Smooth muscle cell (in vitro differentiated cells): ENCODE data around the gene ACADS. TPM values are rescaled to one million over a fixed set of nuclear protein-coding genes. Genes with fewer than 3 reads are reported as not detected.

ENCODE experiments used
- DNase-seq: peaks from one replicate; lab custom pipeline; 2025; ENCODE audit not compliant: unreplicated experiment; lab: John Stamatoyannopoulos, UW
- H2AFZ ChIP-seq: fragments of 200-600 bp; sonication (generic); 2 replicates; pipeline ENCODE4 v1.6.0; 2016; ENCODE audit warnings: antibody characterized with exemption, low read depth, mild to moderate bottlenecking
- H3F3A ChIP-seq: fragments of 200-600 bp; sonication (generic); 2 replicates; pipeline ENCODE4 v1.6.0; 2017; ENCODE audit warnings: antibody characterized with exemption, low read depth
- H3K27ac ChIP-seq: fragments of 200-600 bp; sonication (generic); 2 replicates; pipeline ENCODE4 v1.5.1; 2016; ENCODE audit warnings: low read depth, mild to moderate bottlenecking
- H3K27me3 ChIP-seq: fragments of 200-600 bp; sonication (generic); 2 replicates; pipeline ENCODE4 v1.6.1; 2016; ENCODE audit warnings: low read depth, mild to moderate bottlenecking
- H3K36me3 ChIP-seq: fragments of 200-600 bp; sonication (generic); 2 replicates; pipeline ENCODE4 v1.5.1; 2016; ENCODE audit warnings: low read depth
- H3K4me1 ChIP-seq: fragments of 200-600 bp; sonication (generic); 2 replicates; pipeline ENCODE4 v1.5.1; 2016; ENCODE audit warnings: low read depth
- H3K4me2 ChIP-seq: fragments of 200-600 bp; sonication (generic); 2 replicates; pipeline ENCODE4 v1.6.0; 2016; ENCODE audit warnings: mild to moderate bottlenecking
- H3K4me3 ChIP-seq: fragments of 200-600 bp; sonication (generic); 2 replicates; pipeline ENCODE4 v1.5.1; 2016; ENCODE audit warnings: mild to moderate bottlenecking
- H3K79me2 ChIP-seq: fragments of 200-600 bp; sonication (generic); 2 replicates; pipeline ENCODE4 v1.6.0; 2016; ENCODE audit warnings: low read depth, mild to moderate bottlenecking
- H3K9ac ChIP-seq: fragments of 200-600 bp; sonication (generic); 2 replicates; pipeline ENCODE4 v1.6.0; 2016; ENCODE audit warnings: low read depth
- H3K9me3 ChIP-seq: fragments of 200-600 bp; sonication (generic); replicated peaks from 2 replicates; pipeline ENCODE4 v1.5.1; 2016; ENCODE audit warnings: low read depth
- H4K20me1 ChIP-seq: fragments of 200-600 bp; sonication (generic); 2 replicates; pipeline ENCODE4 v1.6.0; 2016; ENCODE audit warnings: low read depth
- WGBS: methylation state at CpG from one replicate; pipeline ENCODE4 v1.1.7; 2016; ENCODE audit warnings: low lambda C conversion rate; 5-methylcytosine and 5-hydroxymethylcytosine counted together
- polyA plus RNA-seq: library from polyadenylated mRNA; unstranded; fragments of >200 nt; fragmentation: Nextera tagmentation; extraction: Ambion mirVana; gene quantifications from 2 replicates; pipeline ENCODE4 v1.2.1, GENCODE V29; 2016
- total RNA-seq: library from RNA; depleted of rRNA; stranded (reverse); fragments of >200 nt; gene quantifications from 2 replicates; pipeline ENCODE4 v1.2.3, GENCODE V29; 2014
- TF ChIP-seq, protein P1 (sequence below): fragments of 200-600 bp; sonication (generic); IDR thresholded peaks from 2 replicates; pipeline ENCODE4 v1.5.1; 2017; ENCODE audit warnings: borderline replicate concordance, mild to moderate bottlenecking, antibody characterized with exemption; ENCODE audit not compliant: insufficient read depth, poor library complexity, severe bottlenecking

ACADS gene
- total and polyA plus RNA-seq, 2 experiments from 2014 or later = 3.7 to 14.0 TPM

DNA sequence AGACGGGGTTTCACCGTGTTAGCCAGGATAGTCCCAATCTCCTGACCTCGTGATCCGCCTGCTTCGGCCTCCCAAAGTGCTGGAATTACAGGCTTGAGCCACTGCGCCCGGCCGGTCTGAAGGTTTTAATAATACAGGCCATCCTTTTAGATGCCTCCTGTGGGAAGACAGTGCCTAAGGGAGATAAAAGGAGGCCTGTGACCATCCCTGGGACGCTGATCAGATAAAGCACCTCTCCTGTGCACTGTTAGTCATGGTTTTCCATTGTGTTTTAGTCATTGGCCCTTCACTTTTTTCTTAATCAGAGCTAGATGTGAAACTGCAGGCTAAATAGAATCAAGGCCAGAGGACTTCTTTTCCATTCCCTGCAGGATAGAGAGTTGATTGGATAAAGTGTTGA, 7.6 kb upstream of the ACADS start:
- Histone ChIP-seq H3K79me2 (peaks cover 8% of the 10 kb centered on the region), H2AFZ (no peak overlapping the region), H3K27ac (no peak overlapping the region), H3K9ac (no peak overlapping the region), H3K4me2 (no peak overlapping the region), H3K4me1 (no peaks in the 10 kb centered on the region), H3K4me3 (no peak overlapping the region), H3K27me3 (no peaks in the 10 kb centered on the region), H4K20me1 (peaks cover 38% of the 10 kb centered on the region), H3K36me3 (peaks cover 4% of the 10 kb centered on the region), H3F3A (no peaks in the 10 kb centered on the region), H3K9me3 (no peaks in the 10 kb centered on the region)
- 94% methylated on average over 9 of the region's 9 CpGs for WGBS
- no peak for DNase-seq
- TF ChIP-seq, protein P1, sequence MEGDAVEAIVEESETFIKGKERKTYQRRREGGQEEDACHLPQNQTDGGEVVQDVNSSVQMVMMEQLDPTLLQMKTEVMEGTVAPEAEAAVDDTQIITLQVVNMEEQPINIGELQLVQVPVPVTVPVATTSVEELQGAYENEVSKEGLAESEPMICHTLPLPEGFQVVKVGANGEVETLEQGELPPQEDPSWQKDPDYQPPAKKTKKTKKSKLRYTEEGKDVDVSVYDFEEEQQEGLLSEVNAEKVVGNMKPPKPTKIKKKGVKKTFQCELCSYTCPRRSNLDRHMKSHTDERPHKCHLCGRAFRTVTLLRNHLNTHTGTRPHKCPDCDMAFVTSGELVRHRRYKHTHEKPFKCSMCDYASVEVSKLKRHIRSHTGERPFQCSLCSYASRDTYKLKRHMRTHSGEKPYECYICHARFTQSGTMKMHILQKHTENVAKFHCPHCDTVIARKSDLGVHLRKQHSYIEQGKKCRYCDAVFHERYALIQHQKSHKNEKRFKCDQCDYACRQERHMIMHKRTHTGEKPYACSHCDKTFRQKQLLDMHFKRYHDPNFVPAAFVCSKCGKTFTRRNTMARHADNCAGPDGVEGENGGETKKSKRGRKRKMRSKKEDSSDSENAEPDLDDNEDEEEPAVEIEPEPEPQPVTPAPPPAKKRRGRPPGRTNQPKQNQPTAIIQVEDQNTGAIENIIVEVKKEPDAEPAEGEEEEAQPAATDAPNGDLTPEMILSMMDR = no peak

DNA sequence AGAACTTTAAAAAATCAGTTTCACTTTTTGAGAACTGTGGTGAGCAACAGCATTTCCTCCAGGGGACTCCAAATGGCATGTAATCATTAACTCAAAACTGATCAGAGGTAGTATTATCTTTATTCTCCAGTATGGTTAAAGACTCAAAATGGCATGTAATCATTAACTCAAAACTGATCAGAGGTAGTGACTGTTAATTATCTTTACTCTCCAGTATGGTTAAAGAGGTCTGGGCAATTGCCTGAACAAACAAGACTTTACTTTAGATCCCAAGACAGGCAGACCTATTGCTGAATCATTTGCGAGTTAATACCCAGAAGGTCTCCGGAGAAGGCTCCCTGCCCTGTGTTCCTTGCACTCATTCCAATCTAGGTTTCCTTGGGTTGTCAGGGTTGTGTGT, 6.6 kb upstream of the ACADS start:
- H2AFZ ChIP-seq = no peak overlapping the region
- peaks cover 37% of the 10 kb centered on the region for H4K20me1 ChIP-seq
- no peaks in the 10 kb centered on the region for H3K27me3 ChIP-seq
- H3K9me3 ChIP-seq = no peaks in the 10 kb centered on the region
- WGBS = 82% methylated on average over 2 of the region's 2 CpGs
- no peak overlapping the region for H3K27ac ChIP-seq
- no peaks in the 10 kb centered on the region for H3K4me1 ChIP-seq
- DNase-seq = no peak
- H3K36me3 ChIP-seq = peaks cover 6% of the 10 kb centered on the region
- H3F3A ChIP-seq = no peaks in the 10 kb centered on the region
- peaks cover 8% of the 10 kb centered on the region for H3K79me2 ChIP-seq
- H3K4me3 ChIP-seq = no peak overlapping the region
- no peak overlapping the region for H3K4me2 ChIP-seq
- H3K9ac ChIP-seq = no peak overlapping the region
- TF ChIP-seq, protein P1 = no peak

DNA sequence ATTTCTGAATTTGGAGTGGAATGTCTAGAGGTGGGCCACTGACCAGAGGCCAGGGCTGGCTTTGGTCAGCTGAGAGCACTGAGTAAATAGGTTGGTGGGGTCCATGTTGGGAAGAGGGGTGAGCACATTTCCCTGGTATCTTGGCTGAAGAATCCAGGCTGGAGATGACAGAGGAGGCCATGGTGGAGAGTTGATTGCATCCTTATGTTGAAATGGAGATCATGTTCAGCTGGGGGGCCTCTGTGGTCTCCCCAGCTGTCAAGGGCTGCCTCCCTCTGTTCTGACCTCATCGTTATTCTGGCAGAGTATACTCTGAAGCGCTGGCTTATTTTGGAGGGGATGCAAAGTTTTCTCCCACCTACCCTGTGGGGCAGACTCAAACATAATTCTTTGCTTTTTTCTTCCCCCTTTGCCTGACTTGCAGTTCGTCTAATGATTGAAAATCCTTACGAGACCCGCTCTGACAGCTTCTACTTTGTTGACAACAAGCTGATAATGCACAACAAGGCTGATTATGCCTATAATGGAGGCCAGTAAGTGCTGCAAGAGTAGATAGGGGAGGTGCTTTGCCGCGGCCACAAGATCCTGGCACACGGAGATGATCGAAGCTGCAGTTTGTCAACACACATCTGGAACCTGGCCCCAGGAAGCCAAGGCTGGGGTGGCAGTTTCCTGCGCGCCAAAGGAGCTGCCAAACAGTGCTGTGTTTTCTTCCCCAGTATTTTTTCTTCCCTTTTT, 6.0 kb upstream of the ACADS start:
- Histone ChIP-seq H3K36me3 (peaks cover 6% of the 10 kb centered on the region), H3K27ac (peak overlapping the region; percentile 49), H4K20me1 (peaks cover 31% of the 10 kb centered on the region), H3K4me2 (no peak overlapping the region), H3K27me3 (no peaks in the 10 kb centered on the region), H3F3A (no peaks in the 10 kb centered on the region), H2AFZ (no peak overlapping the region), H3K4me1 (no peaks in the 10 kb centered on the region), H3K79me2 (peaks cover 4% of the 10 kb centered on the region), H3K4me3 (no peak overlapping the region), H3K9ac (no peak overlapping the region), H3K9me3 (no peaks in the 10 kb centered on the region)
- WGBS = 89% methylated on average over 11 of the region's 11 CpGs
- TF ChIP-seq, protein P1 = no peak
- no peak for DNase-seq
